ENCODE data around the gene ILDR1.

Gene ILDR1

GRCh38 chr3:121981473-121981872, 40.6 kb downstream of the ILDR1 start:
- TF ChIP-seq CTCF (conservative IDR thresholded peaks at IDR 0.05; ENCODE audit: low read depth, low read length), result no peak
- H3K4me3 ChIP-seq (ENCODE audit: low read depth, low read length), result no peak overlapping the region
- no peak for DNase-seq (ENCODE audit: low read depth)

GRCh38 chr3:121980450-121980796, 41.6 kb downstream of the ILDR1 start:
- TF ChIP-seq CTCF (conservative IDR thresholded peaks at IDR 0.05; ENCODE audit: low read depth, low read length), result no peak
- no peak for DNase-seq (ENCODE audit: low read depth)
- no peak overlapping the region for H3K4me3 ChIP-seq (ENCODE audit: low read depth, low read length)

- no peak for TF ChIP-seq CTCF (conservative IDR thresholded peaks at IDR 0.05; ENCODE audit: low read depth, low read length)
- no peak overlapping the region for H3K4me3 ChIP-seq (ENCODE audit: low read depth, low read length)
- DNase-seq (ENCODE audit: low read depth), result no peak
These were observed 42.2 kb downstream of the ILDR1 start for GRCh38 chr3:121979734-121980449.

GRCh38 chr3:121979246-121979645, 42.8 kb downstream of the ILDR1 start:
- TF ChIP-seq CTCF (conservative IDR thresholded peaks at IDR 0.05; ENCODE audit: low read depth, low read length), result no peak
- DNase-seq (ENCODE audit: low read depth), result no peak
- no peak overlapping the region for H3K4me3 ChIP-seq (ENCODE audit: low read depth, low read length)

- DNase-seq (ENCODE audit: low read depth), result no peak
- no peak overlapping the region for H3K4me3 ChIP-seq (ENCODE audit: low read depth, low read length)
- no peak for TF ChIP-seq CTCF (conservative IDR thresholded peaks at IDR 0.05; ENCODE audit: low read depth, low read length)
These were observed 45.3 kb downstream of the ILDR1 start for GRCh38 chr3:121976727-121977126.

- no peak for DNase-seq (ENCODE audit: low read depth)
- TF ChIP-seq CTCF (conservative IDR thresholded peaks at IDR 0.05; ENCODE audit: low read depth, low read length), result peak; percentile 29
- no peak overlapping the region for H3K4me3 ChIP-seq (ENCODE audit: low read depth, low read length)
These were observed 46.2 kb downstream of the ILDR1 start for GRCh38 chr3:121975702-121976302.

- H3K4me3 ChIP-seq (ENCODE audit: low read depth, low read length), result no peak overlapping the region
- no peak for DNase-seq (ENCODE audit: low read depth)
- no peak for TF ChIP-seq CTCF (conservative IDR thresholded peaks at IDR 0.05; ENCODE audit: low read depth, low read length)
These were observed 47.4 kb downstream of the ILDR1 start for GRCh38 chr3:121974601-121975111.
